ENCODE measurements around the gene FOXE3. TPM values are rescaled to one million over a fixed set of nuclear protein-coding genes. Genes with fewer than 3 reads are reported as not detected.

Gene FOXE3
- total RNA-seq, 1 experiment from 2014 or later, result 0.20 TPM

- ATAC-seq (no peak), DNase-seq (ENCODE audit: low read depth, low spot score) (no peak)
- no peak overlapping the region for H3K4me2 ChIP-seq (ENCODE audit: low read length)
- BruUV-seq (replicated peaks), result no TSS peak
- ChIA-PET CTCF (no interaction called here), POLR2A (no interaction called here), RAD21 (ENCODE audit: low non-redundant PET in 1 of 2, low total read pairs in 2 of 2, uncharacterized antibody in 2 of 2, unreplicated experiment in 2 of 2) (no interaction called here)
- TF ChIP-seq ZNF274 (IDR thresholded peaks at IDR 0.05; ENCODE audit: low read depth, low read length), result no peak
- no peak for TF ChIP-seq SRF (IDR thresholded peaks at IDR 0.05; ENCODE audit: low read depth)
- no peak for TF ChIP-seq TCF7L2 (IDR thresholded peaks at IDR 0.05; ENCODE audit: borderline replicate concordance, extremely low read depth, insufficient read depth, insufficient read length)
- no peak for TF ChIP-seq FOSL1 (IDR thresholded peaks at IDR 0.05; ENCODE audit: low read depth)
- no peaks in the 10 kb centered on the region for H3K36me3 ChIP-seq (ENCODE audit: control insufficient read depth in 1 of 2, insufficient read depth in 2 of 2, low read length in 2 of 2)
- no peaks in the 10 kb centered on the region for H3K27me3 ChIP-seq (ENCODE audit: insufficient read depth, low read length)
- no peaks in the 10 kb centered on the region for H3K79me2 ChIP-seq (ENCODE audit: insufficient read depth, low read length)
- H3K9ac ChIP-seq (ENCODE audit: low read length), result no peak overlapping the region
- no peaks in the 10 kb centered on the region for H3K9me3 ChIP-seq (ENCODE audit: control insufficient read depth in 1 of 2, insufficient read depth in 1 of 2, low read depth in 1 of 2, low read length in 2 of 2)
- no peaks in the 10 kb centered on the region for H4K20me1 ChIP-seq (ENCODE audit: insufficient read depth)
- no peak overlapping the region for H3K4me3 ChIP-seq (replicated peaks in 1 of 2; ENCODE audit: low read depth in 1 of 2, low read length in 2 of 2)
- intact Hi-C loops (cut with micrococcal nuclease), result no loop called here
- H2AFZ ChIP-seq (ENCODE audit: low read depth, low read length, poor library complexity, severe bottlenecking), result no peak overlapping the region
- H3K4me1 ChIP-seq (ENCODE audit: control insufficient read depth in 1 of 2, insufficient read depth in 2 of 2, low read length in 2 of 2), result no peaks in the 10 kb centered on the region
- no peaks in the 10 kb centered on the region for H3K9me2 ChIP-seq (ENCODE audit: insufficient read depth)
- no peak overlapping the region for H3K27ac ChIP-seq (ENCODE audit: low read depth, low read length)
Measured at GRCh38 chr1:47396671-47397196, 19.4 kb upstream of the FOXE3 start.

- H3K27me3 ChIP-seq (ENCODE audit: insufficient read depth, low read length), result no peaks in the 10 kb centered on the region
- H3K9ac ChIP-seq (ENCODE audit: low read length), result no peak overlapping the region
- no peak overlapping the region for H3K27ac ChIP-seq (ENCODE audit: low read depth, low read length)
- H3K36me3 ChIP-seq (ENCODE audit: control insufficient read depth in 1 of 2, insufficient read depth in 2 of 2, low read length in 2 of 2), result no peaks in the 10 kb centered on the region
- DNase-seq (ENCODE audit: low read depth, low spot score) (no peak), ATAC-seq (no peak)
- H4K20me1 ChIP-seq (ENCODE audit: insufficient read depth), result no peaks in the 10 kb centered on the region
- intact Hi-C loops (cut with micrococcal nuclease), result no loop called here
- ChIA-PET CTCF (no interaction called here), RAD21 (ENCODE audit: low non-redundant PET in 1 of 2, low total read pairs in 2 of 2, uncharacterized antibody in 2 of 2, unreplicated experiment in 2 of 2) (no interaction called here), POLR2A (no interaction called here)
- TF ChIP-seq EZH2phosphoT487 (IDR thresholded peaks at IDR 0.05; ENCODE audit: borderline replicate concordance), result no peak
- no peak overlapping the region for H3K4me3 ChIP-seq (replicated peaks in 1 of 2; ENCODE audit: low read depth in 1 of 2, low read length in 2 of 2)
- no peaks in the 10 kb centered on the region for H3K4me1 ChIP-seq (ENCODE audit: control insufficient read depth in 1 of 2, insufficient read depth in 2 of 2, low read length in 2 of 2)
- BruUV-seq (replicated peaks), result no TSS peak
- H3K4me2 ChIP-seq (ENCODE audit: low read length), result no peak overlapping the region
- H3K79me2 ChIP-seq (ENCODE audit: insufficient read depth, low read length), result no peaks in the 10 kb centered on the region
- no peaks in the 10 kb centered on the region for H3K9me2 ChIP-seq (ENCODE audit: insufficient read depth)
- no peaks in the 10 kb centered on the region for H3K9me3 ChIP-seq (ENCODE audit: control insufficient read depth in 1 of 2, insufficient read depth in 1 of 2, low read depth in 1 of 2, low read length in 2 of 2)
- H2AFZ ChIP-seq (ENCODE audit: low read depth, low read length, poor library complexity, severe bottlenecking), result no peak overlapping the region
Measured at GRCh38 chr1:47399138-47399845, 16.8 kb upstream of the FOXE3 start.

Measured in HCT116 (cell line).